Naive thymus-derived CD4-positive, alpha-beta T cell (primary cell): ENCODE data around the gene S100A3. TPM values are rescaled to one million over a fixed set of nuclear protein-coding genes. Genes with fewer than 3 reads are reported as not detected.

ENCODE experiments used
- ATAC-seq: fragments of 150-1000 bp; cut with Tn5 transposase; 2 replicates; pipeline ENCODE4 v1.10.0; 2021; ENCODE audit warnings: mild to moderate bottlenecking, moderate library complexity
- CTCF ChIA-PET: fragments of 350-600 bp; sonication (Branson Sonifier 250); formaldehyde crosslinking; loops from one replicate; lab custom pipeline; 2021; ENCODE audit warnings: antibody characterized with exemption; lab: Charles Lee
- POLR2A ChIA-PET: fragments of 350-600 bp; sonication (Branson Sonifier 250); formaldehyde crosslinking; loops from one replicate; lab custom pipeline; 2021; ENCODE audit warnings: antibody characterized with exemption, inconsistent platforms; lab: Charles Lee
- DNase-seq, 9 donors: peaks; one replicate each; pipeline versions ENCODE4 v3.0.0 to v3.0.0-alpha.2; 2020 to 2022; ENCODE audit warnings: mixed read lengths in 1 of 9
- H3K27ac ChIP-seq: one replicate; pipeline ENCODE4 v1.7.0; 2013; ENCODE audit warnings: mild to moderate bottlenecking, low read depth, low read length, moderate library complexity
- H3K27me3 ChIP-seq, 2 donors: one replicate each; pipeline ENCODE4 v1.7.0; 2013; ENCODE audit warnings: low read length in 2 of 2, mild to moderate bottlenecking in 2 of 2, moderate library complexity in 2 of 2; ENCODE audit not compliant: control insufficient read depth in 2 of 2, insufficient read depth in 2 of 2
- H3K36me3 ChIP-seq, 3 experiments: 1 replicate in 2 of 3; 2 replicates in 1 of 3; pipeline ENCODE4 v1.7.0; 2013; ENCODE audit warnings: low read length in 3 of 3, mild to moderate bottlenecking in 3 of 3, moderate library complexity in 1 of 3; ENCODE audit not compliant: insufficient read depth in 3 of 3, control insufficient read depth in 2 of 3
- H3K4me1 ChIP-seq, 2 donors: one replicate each; pipeline ENCODE4 v1.7.0; 2013; ENCODE audit warnings: low read length in 2 of 2, mild to moderate bottlenecking in 2 of 2, moderate library complexity in 1 of 2; ENCODE audit not compliant: control insufficient read depth in 2 of 2, insufficient read depth in 2 of 2
- H3K4me3 ChIP-seq: 2 replicates; pipeline ENCODE4 v1.7.0; 2013; ENCODE audit warnings: mild to moderate bottlenecking, low read length
- H3K9me3 ChIP-seq, 3 experiments: 1 replicate in 2 of 3; 2 replicates in 1 of 3; pipeline ENCODE4 v1.7.0; 2013; ENCODE audit warnings: low read length in 3 of 3; ENCODE audit not compliant: control insufficient read depth in 2 of 3
- H3K27ac Mint-ChIP-seq, 9 donors: one replicate each; pipeline ENCODE4 v1.8.0; 2020 to 2022; ENCODE audit warnings: mixed read lengths in 9 of 9, mild to moderate bottlenecking in 8 of 9, moderate library complexity in 5 of 9, inconsistent platforms in 2 of 9
- H3K27me3 Mint-ChIP-seq, 5 donors: one replicate each; pipeline ENCODE4 v1.8.0; 2021 to 2022; ENCODE audit warnings: mixed read lengths in 5 of 5, mild to moderate bottlenecking in 1 of 5
- H3K36me3 Mint-ChIP-seq, 5 donors: one replicate each; pipeline ENCODE4 v1.8.0; 2020 to 2022; ENCODE audit warnings: mixed read lengths in 5 of 5, mild to moderate bottlenecking in 3 of 5, inconsistent platforms in 1 of 5
- H3K4me1 Mint-ChIP-seq, 7 donors: one replicate each; pipeline ENCODE4 v1.8.0; 2020 to 2022; ENCODE audit warnings: mixed read lengths in 7 of 7, mild to moderate bottlenecking in 3 of 7, inconsistent platforms in 1 of 7
- H3K4me3 Mint-ChIP-seq, 10 donors: one replicate each; pipeline ENCODE4 v1.8.0; 2020 to 2022; ENCODE audit warnings: mild to moderate bottlenecking in 10 of 10, mixed read lengths in 10 of 10, moderate library complexity in 6 of 10, inconsistent platforms in 2 of 10
- H3K9me3 Mint-ChIP-seq, 11 donors: one replicate each; pipeline ENCODE4 v1.8.0; 2020 to 2022; ENCODE audit warnings: mixed read lengths in 11 of 11, mild to moderate bottlenecking in 4 of 11, inconsistent platforms in 1 of 11, moderate library complexity in 1 of 11
- intact Hi-C, 2 donors: fragments of 100-400 bp; cut with micrococcal nuclease; formaldehyde crosslinking; loops; one replicate each; pipeline ENCODE4 v1.15.1; 2023
- polyA plus RNA-seq, 2 donors: library from polyadenylated mRNA; unstranded; fragments of 300-500 nt; fragmentation: Illumina TruSeq; gene quantifications; one replicate each; pipeline ENCODE4 v1.2.3, GENCODE V29; 2021
- total RNA-seq, 6 experiments: library from RNA in 5 of 6; stranded (reverse) in 5 of 6; gene quantifications; 1 replicate in 5 of 6; 2 replicates in 1 of 6; pipeline ENCODE4 v1.2.3 and lab custom pipeline; 2021 to 2026

S100A3 gene
- total and polyA plus RNA-seq, 7 experiments from 2014 or later: not detected

GRCh38 chr1:153509729-153510354 is 39.2 kb downstream of the S100A3 start:
- H3K9me3 Mint-ChIP-seq: peaks cover 0 to 1% (median 0%) of the 10 kb centered on the region in 11 donors
- intact Hi-C loops: loop anchor here (1.0 to 10.0 kb wide), 6 partner anchors 23 to 476 kb away; partner anchors contain the start of genes RAB13 (in 2 of the 2), CHTOP (in 1 of the 2), NPR1 (in 1 of the 2) and S100A3 (in 1 of the 2)
- Histone ChIP-seq H3K27ac (no peak overlapping the region), H3K36me3 (no peaks in the 10 kb centered on the region), H3K4me3 (no peak overlapping the region), H3K9me3 (no peaks in the 10 kb centered on the region), H3K4me1 (peaks cover 3 to 4% of the 10 kb centered on the region in 2 donors), H3K27me3 (no peaks in the 10 kb centered on the region)
- no peaks in the 10 kb centered on the region for H3K36me3 Mint-ChIP-seq
- no peaks in the 10 kb centered on the region for H3K27me3 Mint-ChIP-seq
- H3K4me1 Mint-ChIP-seq: peaks cover 0 to 19% (median 6%) of the 10 kb centered on the region in 7 donors
- ChIA-PET POLR2A (interaction anchor here (0.6 to 1.5 kb wide), 5 partner anchors 23 to 58 kb away, joined by 3 to 7 read pairs (median 4); partner anchors contain the start of gene S100A4), CTCF (interaction anchor here (0.6 to 5.3 kb wide), 14 partner anchors 15 to 246 kb away, joined by 3 to 119 read pairs (median 4); partner anchors contain the start of genes CHTOP, S100A2, S100A5 and S100A6)
- H3K4me3 Mint-ChIP-seq: no peak overlapping the region
- H3K27ac Mint-ChIP-seq: no peak overlapping the region
- ATAC-seq (peak; percentile 65), DNase-seq (peak in 8 of 9 donors; percentile 7 to 62 (median 48))

- Histone ChIP-seq H3K4me3 (no peak overlapping the region), H3K9me3 (no peaks in the 10 kb centered on the region), H3K27me3 (no peaks in the 10 kb centered on the region), H3K27ac (no peak overlapping the region), H3K36me3 (no peaks in the 10 kb centered on the region), H3K4me1 (peaks cover 3 to 4% of the 10 kb centered on the region in 2 donors)
- POLR2A ChIA-PET: no interaction called here
- Mint-ChIP-seq H3K9me3 (peaks cover 0 to 1% (median 0%) of the 10 kb centered on the region in 11 donors), H3K4me1 (peaks cover 0 to 19% (median 6%) of the 10 kb centered on the region in 7 donors), H3K27me3 (no peaks in the 10 kb centered on the region), H3K36me3 (no peaks in the 10 kb centered on the region), H3K4me3 (no peak overlapping the region), H3K27ac (no peak overlapping the region)
- CTCF ChIA-PET: interaction anchor here (0.8 to 5.3 kb wide), 6 partner anchors 14 to 62 kb away, joined by 3 to 119 read pairs (median 4); no protein-coding TSS in a partner anchor
- intact Hi-C loops: loop anchor here in 1 of 2 donors (1.0 kb wide), 1 partner anchor 477 kb away; the partner anchor contains the start of gene RAB13
- DNase-seq (no peak), ATAC-seq (no peak)
These were observed 40.0 kb downstream of the S100A3 start for GRCh38 chr1:153509036-153509435.

DNA sequence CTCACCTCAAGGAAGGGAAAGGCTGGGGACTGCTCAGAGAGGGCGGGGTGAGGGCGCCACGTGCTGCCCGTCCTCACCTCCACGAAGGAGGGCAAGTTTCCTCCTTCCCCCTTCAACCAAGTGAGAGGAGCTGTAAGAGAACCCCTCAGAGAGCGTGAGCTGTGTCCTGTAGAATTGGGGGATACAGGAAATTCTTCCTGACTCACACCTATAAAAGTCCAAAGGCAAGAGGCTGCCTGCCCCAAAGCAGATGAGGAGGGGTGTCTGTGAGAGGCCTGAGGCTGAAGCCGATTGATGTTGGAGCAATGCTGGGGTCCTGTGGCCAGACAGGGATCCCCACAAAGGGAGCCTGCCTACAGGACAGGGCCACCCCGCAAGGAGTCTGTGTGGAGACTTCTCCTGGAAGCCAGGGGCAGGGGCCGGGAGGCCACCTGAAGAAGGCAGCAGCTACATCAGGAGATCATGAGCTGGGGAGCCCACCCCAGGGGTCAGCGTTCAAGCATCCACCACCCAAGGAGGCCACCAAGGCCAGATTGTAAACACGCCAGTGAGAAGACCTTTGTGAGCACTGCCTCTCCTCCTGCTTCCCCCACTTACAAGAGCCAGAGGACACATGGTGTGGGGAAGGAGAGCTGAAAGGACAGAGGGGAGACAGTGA is 41.0 kb downstream of the S100A3 start:
- ChIA-PET POLR2A (no interaction called here), CTCF (interaction anchor here (1.0 to 5.3 kb wide), 5 partner anchors 18 to 108 kb away, joined by 4 to 119 read pairs (median 4); partner anchors contain the start of gene S100A14)
- Mint-ChIP-seq H3K9me3 (peaks cover 0 to 1% (median 0%) of the 10 kb centered on the region in 11 donors), H3K27ac (peak overlapping the region in 1 of 9 donors; percentile 12), H3K4me1 (peaks cover 0 to 15% (median 5%) of the 10 kb centered on the region in 7 donors), H3K4me3 (no peak overlapping the region), H3K36me3 (no peaks in the 10 kb centered on the region), H3K27me3 (no peaks in the 10 kb centered on the region)
- H3K27me3 ChIP-seq: no peaks in the 10 kb centered on the region
- no peak overlapping the region for H3K27ac ChIP-seq
- intact Hi-C loops: no loop called here
- H3K4me3 ChIP-seq: no peak overlapping the region
- ATAC-seq (no peak), DNase-seq (no peak)
- no peaks in the 10 kb centered on the region for H3K9me3 ChIP-seq
- peaks cover 3 to 4% of the 10 kb centered on the region in 2 donors for H3K4me1 ChIP-seq
- no peaks in the 10 kb centered on the region for H3K36me3 ChIP-seq

DNA sequence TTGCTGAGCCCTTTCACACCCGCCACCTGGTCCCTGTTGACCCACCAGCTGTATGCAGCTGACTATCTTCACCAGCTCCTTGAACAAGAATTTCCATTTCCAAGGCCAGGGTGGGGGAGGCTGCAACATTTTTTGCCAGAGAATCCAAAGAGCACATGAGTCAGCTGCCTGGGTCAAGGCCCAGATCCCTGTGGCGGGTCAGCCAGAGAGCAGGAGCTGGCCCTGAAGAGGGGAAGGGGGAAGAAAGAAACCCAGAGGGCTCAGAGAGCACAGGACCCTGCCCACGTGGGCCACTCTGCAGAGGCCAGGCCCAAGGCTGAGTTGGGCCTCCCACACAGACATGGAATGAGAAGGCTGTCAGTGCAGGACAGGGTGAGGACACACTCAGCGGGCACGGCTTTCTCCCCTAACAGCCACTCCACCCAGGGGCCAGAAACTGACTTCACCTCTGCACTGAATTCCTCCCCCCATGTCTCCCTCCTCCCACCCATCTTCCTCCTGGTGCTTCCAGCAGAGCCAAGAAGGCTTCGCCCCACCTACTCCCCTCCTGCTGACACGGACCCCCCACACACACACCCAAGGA is 42.1 kb downstream of the S100A3 start:
- H3K27me3 Mint-ChIP-seq: peaks cover 0 to 3% (median 2%) of the 10 kb centered on the region in 5 donors
- Histone ChIP-seq H3K9me3 (no peaks in the 10 kb centered on the region), H3K27me3 (no peaks in the 10 kb centered on the region), H3K36me3 (no peaks in the 10 kb centered on the region), H3K4me3 (no peak overlapping the region), H3K27ac (no peak overlapping the region), H3K4me1 (peaks cover 3 to 4% of the 10 kb centered on the region in 2 donors)
- peaks cover 0 to 1% (median 0%) of the 10 kb centered on the region in 11 donors for H3K9me3 Mint-ChIP-seq
- ChIA-PET POLR2A (interaction anchor here (0.6 kb wide), 1 partner anchor 12 kb away, joined by 3 read pairs; no protein-coding TSS in a partner anchor), CTCF (interaction anchor here (0.8 to 5.3 kb wide), 2 partner anchors 25 to 64 kb away, joined by 3 to 119 read pairs; no protein-coding TSS in a partner anchor)
- DNase-seq: no peak
- intact Hi-C loops: no loop called here
- no peak overlapping the region for H3K27ac Mint-ChIP-seq
- no peak for ATAC-seq
- H3K4me1 Mint-ChIP-seq: peaks cover 0 to 15% (median 5%) of the 10 kb centered on the region in 7 donors
- H3K36me3 Mint-ChIP-seq: no peaks in the 10 kb centered on the region
- no peak overlapping the region for H3K4me3 Mint-ChIP-seq

DNA sequence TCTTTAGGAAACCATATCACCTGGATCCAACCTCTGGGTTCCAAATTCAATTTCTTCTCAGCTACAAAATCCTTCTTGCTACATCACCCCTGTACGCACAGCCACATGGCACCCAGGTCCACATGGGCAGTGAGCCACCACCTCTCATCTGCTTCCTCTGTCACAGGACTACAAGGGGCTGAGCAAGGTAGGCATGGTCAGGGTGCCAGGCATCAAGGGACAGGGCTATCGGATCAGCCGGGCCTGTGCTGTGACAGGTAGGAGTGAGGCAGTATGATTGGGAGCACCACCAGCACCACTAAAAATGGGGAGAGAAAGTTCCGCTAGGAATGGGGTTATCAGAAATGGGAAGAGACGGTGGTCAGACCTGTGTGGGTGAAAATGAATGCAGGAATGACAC is 42.7 kb downstream of the S100A3 start:
- Mint-ChIP-seq H3K36me3 (no peaks in the 10 kb centered on the region), H3K27me3 (peaks cover 0 to 3% (median 3%) of the 10 kb centered on the region in 5 donors), H3K27ac (no peak overlapping the region), H3K4me3 (no peak overlapping the region), H3K4me1 (peaks cover 0 to 14% (median 5%) of the 10 kb centered on the region in 7 donors), H3K9me3 (peaks cover 0 to 1% (median 0%) of the 10 kb centered on the region in 11 donors)
- Histone ChIP-seq H3K4me3 (no peak overlapping the region), H3K27ac (no peak overlapping the region), H3K4me1 (peaks cover 3 to 4% of the 10 kb centered on the region in 2 donors), H3K36me3 (no peaks in the 10 kb centered on the region), H3K9me3 (no peaks in the 10 kb centered on the region), H3K27me3 (no peaks in the 10 kb centered on the region)
- intact Hi-C loops: no loop called here
- DNase-seq (no peak), ATAC-seq (no peak)
- POLR2A ChIA-PET: no interaction called here
- CTCF ChIA-PET: interaction anchor here (0.8 kb wide), 1 partner anchor 26 kb away, joined by 3 read pairs; no protein-coding TSS in a partner anchor

GRCh38 chr1:153505576-153505975 is 43.5 kb downstream of the S100A3 start:
- Mint-ChIP-seq H3K4me1 (peaks cover 0 to 5% (median 0%) of the 10 kb centered on the region in 7 donors), H3K9me3 (peaks cover 0 to 1% (median 0%) of the 10 kb centered on the region in 11 donors), H3K36me3 (no peaks in the 10 kb centered on the region), H3K27me3 (peaks cover 0 to 9% (median 3%) of the 10 kb centered on the region in 5 donors), H3K4me3 (no peak overlapping the region), H3K27ac (no peak overlapping the region)
- intact Hi-C loops: no loop called here
- ATAC-seq (no peak), DNase-seq (no peak)
- Histone ChIP-seq H3K36me3 (no peaks in the 10 kb centered on the region), H3K9me3 (no peaks in the 10 kb centered on the region), H3K27me3 (no peaks in the 10 kb centered on the region), H3K27ac (no peak overlapping the region), H3K4me1 (no peaks in the 10 kb centered on the region), H3K4me3 (no peak overlapping the region)
- ChIA-PET POLR2A (interaction anchor here (0.6 kb wide), 1 partner anchor 1453 kb away, joined by 3 read pairs; no protein-coding TSS in a partner anchor), CTCF (no interaction called here)
